Measurements from ENCODE around the gene DOCK2. TPM values are rescaled to one million over a fixed set of nuclear protein-coding genes. Genes with fewer than 3 reads are reported as not detected.

The DOCK2 gene
- total RNA-seq, 1 donor from 2014 or later = 3.9 TPM

DNA sequence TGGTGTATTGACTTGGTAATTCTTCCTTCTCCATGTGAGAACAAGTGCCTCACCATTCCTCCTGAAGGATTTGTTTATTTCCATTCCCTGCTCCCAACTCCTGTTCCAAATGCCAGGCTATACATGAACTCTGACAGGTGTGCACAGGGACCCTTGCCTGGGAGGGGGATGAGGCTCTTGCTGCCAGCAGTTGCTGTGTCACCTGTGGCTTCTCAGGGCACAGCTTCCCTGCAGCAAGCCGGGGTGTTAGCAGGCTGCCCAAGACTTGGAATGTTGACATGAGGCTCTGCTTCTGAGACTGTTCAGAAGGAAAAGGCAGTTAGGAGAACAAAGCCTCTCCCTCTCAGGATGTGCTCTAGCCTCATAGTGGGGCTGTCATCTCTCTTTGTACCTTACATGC, 131.3 kb downstream of the DOCK2 start:
- Histone ChIP-seq H3K4me3 (ENCODE audit: low read depth, low read length) (no peak overlapping the region), H3K27me3 (ENCODE audit: control insufficient read depth, insufficient read depth, low read length) (no peaks in the 10 kb centered on the region), H3K36me3 (ENCODE audit: control insufficient read depth, insufficient read depth, low read length) (no peaks in the 10 kb centered on the region)
- TF ChIP-seq, protein P1, sequence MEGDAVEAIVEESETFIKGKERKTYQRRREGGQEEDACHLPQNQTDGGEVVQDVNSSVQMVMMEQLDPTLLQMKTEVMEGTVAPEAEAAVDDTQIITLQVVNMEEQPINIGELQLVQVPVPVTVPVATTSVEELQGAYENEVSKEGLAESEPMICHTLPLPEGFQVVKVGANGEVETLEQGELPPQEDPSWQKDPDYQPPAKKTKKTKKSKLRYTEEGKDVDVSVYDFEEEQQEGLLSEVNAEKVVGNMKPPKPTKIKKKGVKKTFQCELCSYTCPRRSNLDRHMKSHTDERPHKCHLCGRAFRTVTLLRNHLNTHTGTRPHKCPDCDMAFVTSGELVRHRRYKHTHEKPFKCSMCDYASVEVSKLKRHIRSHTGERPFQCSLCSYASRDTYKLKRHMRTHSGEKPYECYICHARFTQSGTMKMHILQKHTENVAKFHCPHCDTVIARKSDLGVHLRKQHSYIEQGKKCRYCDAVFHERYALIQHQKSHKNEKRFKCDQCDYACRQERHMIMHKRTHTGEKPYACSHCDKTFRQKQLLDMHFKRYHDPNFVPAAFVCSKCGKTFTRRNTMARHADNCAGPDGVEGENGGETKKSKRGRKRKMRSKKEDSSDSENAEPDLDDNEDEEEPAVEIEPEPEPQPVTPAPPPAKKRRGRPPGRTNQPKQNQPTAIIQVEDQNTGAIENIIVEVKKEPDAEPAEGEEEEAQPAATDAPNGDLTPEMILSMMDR (IDR thresholded peaks at IDR 0.05; ENCODE audit: insufficient read depth, low read length, poor library complexity, severe bottlenecking) = no peak
- no peak for DNase-seq (ENCODE audit: low read depth)

DNA sequence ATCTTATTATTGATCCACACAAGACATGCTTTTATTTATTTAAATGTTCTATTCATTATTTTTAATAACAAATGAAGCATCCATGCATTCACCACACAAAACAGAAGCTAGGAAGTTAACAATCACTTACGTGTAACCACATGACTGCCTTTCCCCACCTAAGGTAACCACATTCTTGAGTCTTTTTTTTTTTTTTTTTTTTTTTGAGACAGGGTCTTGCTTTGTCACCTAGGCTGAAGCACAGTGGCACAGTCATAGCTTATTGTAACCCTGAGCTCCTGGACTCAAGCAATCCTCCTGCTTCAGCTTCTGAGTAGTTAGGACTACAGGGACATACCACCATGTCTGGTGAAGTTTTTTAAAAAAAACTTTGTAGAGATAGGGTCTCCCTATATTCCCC, 133.0 kb downstream of the DOCK2 start:
- Histone ChIP-seq H3K27me3 (ENCODE audit: control insufficient read depth, insufficient read depth, low read length) (no peaks in the 10 kb centered on the region), H3K4me3 (ENCODE audit: low read depth, low read length) (no peak overlapping the region), H3K36me3 (ENCODE audit: control insufficient read depth, insufficient read depth, low read length) (no peaks in the 10 kb centered on the region)
- TF ChIP-seq, protein P1 (IDR thresholded peaks at IDR 0.05; ENCODE audit: insufficient read depth, low read length, poor library complexity, severe bottlenecking) = no peak
- no peak for DNase-seq (ENCODE audit: low read depth)

DNA sequence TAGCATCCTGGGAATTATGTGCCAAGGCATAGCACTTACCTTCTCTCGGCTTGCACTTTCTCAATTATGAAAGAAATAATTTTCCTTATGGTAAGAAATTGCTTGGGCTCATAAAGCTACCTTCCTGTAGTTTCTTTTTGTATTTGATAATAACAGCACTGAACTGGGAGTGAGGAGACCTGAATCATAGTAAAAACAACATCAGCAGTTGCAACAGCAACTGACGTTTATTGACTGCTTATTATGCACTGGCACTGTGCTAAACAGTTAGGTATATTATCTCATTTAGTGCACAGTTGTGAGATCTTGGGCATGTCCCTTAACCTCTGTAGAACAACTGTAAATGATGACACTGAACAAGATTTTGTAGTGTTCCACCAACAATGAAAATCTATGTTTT, 135.2 kb downstream of the DOCK2 start:
- no peak for DNase-seq (ENCODE audit: low read depth)
- Histone ChIP-seq H3K27me3 (ENCODE audit: control insufficient read depth, insufficient read depth, low read length) (no peaks in the 10 kb centered on the region), H3K36me3 (ENCODE audit: control insufficient read depth, insufficient read depth, low read length) (no peaks in the 10 kb centered on the region), H3K4me3 (ENCODE audit: low read depth, low read length) (no peak overlapping the region)
- TF ChIP-seq, protein P1 (IDR thresholded peaks at IDR 0.05; ENCODE audit: insufficient read depth, low read length, poor library complexity, severe bottlenecking) = no peak

DNA sequence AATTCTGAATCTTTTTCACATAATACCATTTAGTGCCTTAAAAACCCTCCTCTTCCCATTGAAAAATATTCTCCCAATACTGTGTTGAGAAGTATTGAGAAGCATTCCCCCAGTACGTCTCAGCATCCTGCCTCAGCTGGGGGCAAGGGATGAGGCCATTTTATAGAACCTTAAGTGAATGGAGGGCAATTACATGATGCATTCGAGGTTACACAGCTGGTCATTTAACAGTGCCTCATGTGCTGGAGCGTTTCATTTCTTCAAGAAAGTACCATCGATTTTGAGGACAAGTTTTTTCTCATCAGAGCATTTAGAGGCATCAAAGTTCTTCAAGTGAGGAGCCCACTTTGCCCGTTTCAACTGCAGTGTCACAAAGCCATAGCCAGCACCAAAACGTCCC, 135.6 kb downstream of the DOCK2 start:
- Histone ChIP-seq H3K36me3 (ENCODE audit: control insufficient read depth, insufficient read depth, low read length) (no peaks in the 10 kb centered on the region), H3K27me3 (ENCODE audit: control insufficient read depth, insufficient read depth, low read length) (no peaks in the 10 kb centered on the region), H3K4me3 (ENCODE audit: low read depth, low read length) (no peak overlapping the region)
- TF ChIP-seq, protein P1 (IDR thresholded peaks at IDR 0.05; ENCODE audit: insufficient read depth, low read length, poor library complexity, severe bottlenecking) = no peak
- DNase-seq (ENCODE audit: low read depth) = no peak

DNA sequence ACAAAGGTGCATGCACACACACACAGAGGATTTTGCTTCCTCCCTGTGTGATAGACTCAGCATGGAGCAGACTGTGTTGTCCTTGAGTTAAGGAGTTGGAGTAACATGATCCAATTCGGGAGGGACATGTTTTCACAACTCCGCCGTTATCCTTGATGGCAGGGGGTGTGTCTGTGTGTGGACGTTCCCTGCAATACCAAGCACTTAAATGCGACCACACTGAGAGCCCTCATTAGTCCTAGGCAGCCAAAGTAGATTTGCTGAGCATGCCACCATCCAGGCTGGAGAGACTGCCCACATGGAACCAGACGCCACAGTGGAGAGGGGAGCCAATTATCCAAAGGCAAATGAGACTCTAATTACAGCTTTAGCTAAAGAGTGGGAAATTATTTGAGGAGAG, 140.1 kb downstream of the DOCK2 start:
- TF ChIP-seq, protein P1 (IDR thresholded peaks at IDR 0.05; ENCODE audit: insufficient read depth, low read length, poor library complexity, severe bottlenecking) = no peak
- no peak for DNase-seq (ENCODE audit: low read depth)
- no peaks in the 10 kb centered on the region for H3K27me3 ChIP-seq (ENCODE audit: control insufficient read depth, insufficient read depth, low read length)
- H3K36me3 ChIP-seq (ENCODE audit: control insufficient read depth, insufficient read depth, low read length) = no peaks in the 10 kb centered on the region
- H3K4me3 ChIP-seq (ENCODE audit: low read depth, low read length) = no peak overlapping the region
